ENCODE data around the gene SLC8A1. TPM values are rescaled to one million over a fixed set of nuclear protein-coding genes. Genes with fewer than 3 reads are reported as not detected.

SLC8A1 gene
- polyA plus RNA-seq, 3 donors = 16.9 to 18.2 (median 18.0) TPM

DNA sequence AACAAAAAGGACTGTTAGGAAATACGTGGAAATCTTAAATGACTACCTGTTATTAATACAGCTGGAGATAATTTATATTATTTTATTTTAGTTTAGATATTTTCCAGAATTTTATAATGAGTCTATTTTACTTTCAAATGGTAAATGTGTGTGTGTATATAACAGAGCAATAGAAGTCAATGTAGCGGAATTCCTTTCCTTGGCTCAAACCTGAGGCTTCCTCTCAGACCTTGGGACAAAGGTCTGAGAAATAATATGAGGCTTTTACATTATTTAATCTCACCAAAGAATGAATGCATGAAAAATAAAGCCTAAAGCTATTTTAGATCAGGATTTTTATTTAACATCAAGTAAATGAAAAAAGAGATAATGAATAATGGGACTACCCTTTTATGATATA is 65.7 kb downstream of the SLC8A1 start:
- Histone ChIP-seq H3K9ac (ENCODE audit: insufficient read depth, low read length, poor library complexity, severe bottlenecking) (no peak overlapping the region), H3K4me3 (replicated peaks in 1 of 3; ENCODE audit: low read depth in 2 of 3, low read length in 3 of 3) (no peak overlapping the region), H3K4me1 (ENCODE audit: control insufficient read depth in 1 of 2, insufficient read depth in 2 of 2, low read length in 2 of 2) (peaks cover 22 to 59% of the 10 kb centered on the region in 2 donors), H3K27me3 (ENCODE audit: control insufficient read depth in 2 of 2, insufficient read depth in 2 of 2, low read length in 2 of 2) (no peaks in the 10 kb centered on the region), H3K36me3 (replicated peaks in 1 of 2; ENCODE audit: control insufficient read depth in 1 of 2, insufficient read depth in 2 of 2, low read length in 2 of 2) (peaks cover 2 to 15% of the 10 kb centered on the region in 2 donors), H3K79me2 (ENCODE audit: insufficient read depth, low read length) (peaks cover 92% of the 10 kb centered on the region), H4K20me1 (ENCODE audit: insufficient read depth, low read length) (no peaks in the 10 kb centered on the region), H3K27ac (ENCODE audit: low read depth in 1 of 2, low read length in 2 of 2) (no peak overlapping the region), H2AFZ (ENCODE audit: insufficient read depth, low read depth, low read length, poor library complexity, severe bottlenecking) (no peak overlapping the region), H3K4me2 (replicated peaks; ENCODE audit: extremely low read depth, low read length, poor library complexity, severe bottlenecking) (no peak overlapping the region), H3K9me3 (replicated peaks in 1 of 2; ENCODE audit: control insufficient read depth in 1 of 2, insufficient read depth in 1 of 2, low read length in 2 of 2) (peaks cover 6 to 14% of the 10 kb centered on the region in 2 donors)
- peaks cover 45% of the 10 kb centered on the region for H3K4me1 Mint-ChIP-seq
- TF ChIP-seq, protein P1, sequence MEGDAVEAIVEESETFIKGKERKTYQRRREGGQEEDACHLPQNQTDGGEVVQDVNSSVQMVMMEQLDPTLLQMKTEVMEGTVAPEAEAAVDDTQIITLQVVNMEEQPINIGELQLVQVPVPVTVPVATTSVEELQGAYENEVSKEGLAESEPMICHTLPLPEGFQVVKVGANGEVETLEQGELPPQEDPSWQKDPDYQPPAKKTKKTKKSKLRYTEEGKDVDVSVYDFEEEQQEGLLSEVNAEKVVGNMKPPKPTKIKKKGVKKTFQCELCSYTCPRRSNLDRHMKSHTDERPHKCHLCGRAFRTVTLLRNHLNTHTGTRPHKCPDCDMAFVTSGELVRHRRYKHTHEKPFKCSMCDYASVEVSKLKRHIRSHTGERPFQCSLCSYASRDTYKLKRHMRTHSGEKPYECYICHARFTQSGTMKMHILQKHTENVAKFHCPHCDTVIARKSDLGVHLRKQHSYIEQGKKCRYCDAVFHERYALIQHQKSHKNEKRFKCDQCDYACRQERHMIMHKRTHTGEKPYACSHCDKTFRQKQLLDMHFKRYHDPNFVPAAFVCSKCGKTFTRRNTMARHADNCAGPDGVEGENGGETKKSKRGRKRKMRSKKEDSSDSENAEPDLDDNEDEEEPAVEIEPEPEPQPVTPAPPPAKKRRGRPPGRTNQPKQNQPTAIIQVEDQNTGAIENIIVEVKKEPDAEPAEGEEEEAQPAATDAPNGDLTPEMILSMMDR (IDR thresholded peaks at IDR 0.05) = no peak
- H3K27ac Mint-ChIP-seq = no peak overlapping the region
- H3K9me3 Mint-ChIP-seq = peaks cover 10 to 14% (median 12%) of the 10 kb centered on the region in 7 donors
- no CpG with 5 or more reads among the region's 2 CpGs for WGBS (ENCODE audit: insufficient coverage)
- H3K27me3 Mint-ChIP-seq (ENCODE audit: low read depth in 3 of 3) = no peaks in the 10 kb centered on the region
- intact Hi-C loops (cut with micrococcal nuclease) = no loop called here
- no peak for DNase-seq
- peaks cover 9 to 18% of the 10 kb centered on the region in 2 donors for H3K36me3 Mint-ChIP-seq
- H3K4me3 Mint-ChIP-seq = no peak overlapping the region

DNA sequence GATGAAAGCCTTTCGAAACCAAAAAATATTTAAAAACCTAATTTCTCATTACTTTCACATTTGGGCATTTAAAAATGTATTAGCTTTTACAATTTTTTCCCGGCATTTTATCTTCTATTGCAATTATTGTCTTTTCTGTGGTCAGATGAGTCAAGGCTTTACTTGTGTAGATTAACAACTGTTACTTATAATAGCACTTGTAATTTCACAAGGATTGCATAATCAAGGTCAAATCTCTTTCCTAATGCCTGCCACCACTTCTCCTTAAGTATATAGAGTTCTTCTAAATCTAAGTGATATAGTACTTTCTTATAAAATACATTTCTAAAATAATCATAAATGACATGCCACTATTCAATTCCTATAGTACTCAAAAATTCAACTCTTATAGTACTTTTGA is 67.2 kb downstream of the SLC8A1 start:
- Histone ChIP-seq H3K27ac (ENCODE audit: low read depth in 1 of 2, low read length in 2 of 2) (peak overlapping the region in 1 of 2 donors; percentile 70), H3K36me3 (replicated peaks in 1 of 2; ENCODE audit: control insufficient read depth in 1 of 2, insufficient read depth in 2 of 2, low read length in 2 of 2) (peaks cover 6 to 29% of the 10 kb centered on the region in 2 donors), H3K9ac (ENCODE audit: insufficient read depth, low read length, poor library complexity, severe bottlenecking) (no peak overlapping the region), H3K4me1 (ENCODE audit: control insufficient read depth in 1 of 2, insufficient read depth in 2 of 2, low read length in 2 of 2) (peaks cover 15 to 49% of the 10 kb centered on the region in 2 donors), H3K9me3 (replicated peaks in 1 of 2; ENCODE audit: control insufficient read depth in 1 of 2, insufficient read depth in 1 of 2, low read length in 2 of 2) (peaks cover 16 to 27% of the 10 kb centered on the region in 2 donors), H3K4me3 (replicated peaks in 1 of 3; ENCODE audit: low read depth in 2 of 3, low read length in 3 of 3) (peak overlapping the region in 1 of 3 experiments; percentile 51), H2AFZ (ENCODE audit: insufficient read depth, low read depth, low read length, poor library complexity, severe bottlenecking) (no peak overlapping the region), H3K79me2 (ENCODE audit: insufficient read depth, low read length) (peaks cover 92% of the 10 kb centered on the region), H4K20me1 (ENCODE audit: insufficient read depth, low read length) (peaks cover 6% of the 10 kb centered on the region), H3K4me2 (replicated peaks; ENCODE audit: extremely low read depth, low read length, poor library complexity, severe bottlenecking) (peak overlapping the region; percentile 70), H3K27me3 (ENCODE audit: control insufficient read depth in 2 of 2, insufficient read depth in 2 of 2, low read length in 2 of 2) (no peaks in the 10 kb centered on the region)
- peaks cover 34% of the 10 kb centered on the region for H3K4me1 Mint-ChIP-seq
- TF ChIP-seq, protein P1 (IDR thresholded peaks at IDR 0.05) = no peak
- peaks cover 13 to 23% of the 10 kb centered on the region in 2 donors for H3K36me3 Mint-ChIP-seq
- WGBS (ENCODE audit: insufficient coverage) = no CpG with 5 or more reads among the region's 2 CpGs
- intact Hi-C loops (cut with micrococcal nuclease) = no loop called here
- peak overlapping the region; percentile 1 to 70 for H3K4me3 Mint-ChIP-seq
- DNase-seq = peak; percentile 83 to 96 (median 88)
- peak overlapping the region; percentile 58 to 92 (median 86) for H3K27ac Mint-ChIP-seq
- no peaks in the 10 kb centered on the region for H3K27me3 Mint-ChIP-seq (ENCODE audit: low read depth in 3 of 3)
- peaks cover 12 to 21% (median 18%) of the 10 kb centered on the region in 7 donors for H3K9me3 Mint-ChIP-seq

All from CD14-positive monocyte (primary cell).